Activated T-cell treated with anti-CD3 and anti-CD28 coated beads, Interleukin-2, amount 50 U/mL, for 72 hours (primary cell): ENCODE results near the gene HES5. TPM values are rescaled to one million over a fixed set of nuclear protein-coding genes. Genes with fewer than 3 reads are reported as not detected.

Source experiments
- ATAC-seq, 2 donors: fragments of 150-1000 bp; cut with Tn5 transposase; replicated peaks in 1 of 2; 2 replicates each; pipeline ENCODE4 v1.10.0; 2021; ENCODE audit warnings: moderate library complexity in 2 of 2, mild to moderate bottlenecking in 1 of 2
- DNase-seq, 2 donors: peaks; one replicate each; pipeline ENCODE4 v3.0.0; 2021 to 2022; ENCODE audit warnings: mixed read lengths in 1 of 2
- H3K27ac Mint-ChIP-seq: one replicate; pipeline ENCODE4 v1.8.0; 2022; ENCODE audit warnings: mild to moderate bottlenecking, moderate library complexity, mixed read lengths
- H3K27me3 Mint-ChIP-seq: one replicate; pipeline ENCODE4 v1.8.0; 2022; ENCODE audit warnings: low read depth, mixed read lengths
- H3K36me3 Mint-ChIP-seq, 2 donors: one replicate each; pipeline ENCODE4 v1.8.0; 2022; ENCODE audit warnings: mixed read lengths in 2 of 2, mild to moderate bottlenecking in 1 of 2; ENCODE audit not compliant: insufficient read depth in 2 of 2
- H3K4me1 Mint-ChIP-seq: one replicate; pipeline ENCODE4 v1.8.0; 2022; ENCODE audit warnings: low read depth, mixed read lengths
- H3K4me3 Mint-ChIP-seq, 2 donors: one replicate each; pipeline ENCODE4 v1.8.0; 2022; ENCODE audit warnings: mild to moderate bottlenecking in 2 of 2, mixed read lengths in 2 of 2, moderate library complexity in 2 of 2
- H3K9me3 Mint-ChIP-seq, 2 donors: one replicate each; pipeline ENCODE4 v1.8.0; 2022; ENCODE audit warnings: mixed read lengths in 2 of 2
- total RNA-seq, 2 donors: library from RNA; stranded (reverse); gene quantifications; one replicate each; pipeline ENCODE4 v1.2.3, GENCODE V29; 2022

HES5 gene
- total RNA-seq, 2 donors from 2014 or later = 0.49 TPM; not detected in 1

- ATAC-seq (no peak), DNase-seq (no peak)
- no peak overlapping the region for H3K4me3 Mint-ChIP-seq
- H3K4me1 Mint-ChIP-seq = no peaks in the 10 kb centered on the region
- H3K27ac Mint-ChIP-seq = no peak overlapping the region
- H3K27me3 Mint-ChIP-seq = no peaks in the 10 kb centered on the region
- no peaks in the 10 kb centered on the region for H3K9me3 Mint-ChIP-seq
- no peaks in the 10 kb centered on the region for H3K36me3 Mint-ChIP-seq
Observed at GRCh38 chr1:2508180-2508579, 21.9 kb downstream of the HES5 start.

GRCh38 chr1:2507744-2508155 is 22.3 kb downstream of the HES5 start:
- Mint-ChIP-seq H3K4me3 (no peak overlapping the region), H3K36me3 (no peaks in the 10 kb centered on the region), H3K27me3 (no peaks in the 10 kb centered on the region), H3K4me1 (no peaks in the 10 kb centered on the region), H3K9me3 (no peaks in the 10 kb centered on the region), H3K27ac (no peak overlapping the region)
- DNase-seq = no peak
- ATAC-seq = no peak

GRCh38 chr1:2506901-2507565 is 23.0 kb downstream of the HES5 start:
- ATAC-seq = no peak
- no peak overlapping the region for H3K4me3 Mint-ChIP-seq
- H3K27me3 Mint-ChIP-seq = no peaks in the 10 kb centered on the region
- H3K27ac Mint-ChIP-seq = no peak overlapping the region
- no peaks in the 10 kb centered on the region for H3K9me3 Mint-ChIP-seq
- no peak for DNase-seq
- H3K36me3 Mint-ChIP-seq = no peaks in the 10 kb centered on the region
- no peaks in the 10 kb centered on the region for H3K4me1 Mint-ChIP-seq

GRCh38 chr1:2506007-2506860 is 23.8 kb downstream of the HES5 start:
- DNase-seq = no peak
- H3K4me3 Mint-ChIP-seq = no peak overlapping the region
- H3K4me1 Mint-ChIP-seq = no peaks in the 10 kb centered on the region
- no peak for ATAC-seq
- no peaks in the 10 kb centered on the region for H3K36me3 Mint-ChIP-seq
- no peaks in the 10 kb centered on the region for H3K27me3 Mint-ChIP-seq
- no peaks in the 10 kb centered on the region for H3K9me3 Mint-ChIP-seq
- no peak overlapping the region for H3K27ac Mint-ChIP-seq

- H3K4me1 Mint-ChIP-seq = peaks cover under 1% of the 10 kb centered on the region
- no peaks in the 10 kb centered on the region for H3K27me3 Mint-ChIP-seq
- no peaks in the 10 kb centered on the region for H3K36me3 Mint-ChIP-seq
- H3K4me3 Mint-ChIP-seq = no peak overlapping the region
- no peaks in the 10 kb centered on the region for H3K9me3 Mint-ChIP-seq
- DNase-seq (no peak), ATAC-seq (no peak)
- no peak overlapping the region for H3K27ac Mint-ChIP-seq
Observed at GRCh38 chr1:2505461-2505994, 24.5 kb downstream of the HES5 start.

- Mint-ChIP-seq H3K4me1 (peaks cover 7% of the 10 kb centered on the region), H3K27ac (no peak overlapping the region), H3K4me3 (no peak overlapping the region), H3K36me3 (no peaks in the 10 kb centered on the region), H3K27me3 (no peaks in the 10 kb centered on the region), H3K9me3 (no peaks in the 10 kb centered on the region)
- no peak for ATAC-seq
- no peak for DNase-seq
Observed at GRCh38 chr1:2504949-2505272, 25.2 kb downstream of the HES5 start.

- peaks cover 9% of the 10 kb centered on the region for H3K4me1 Mint-ChIP-seq
- no peak for DNase-seq
- no peak overlapping the region for H3K4me3 Mint-ChIP-seq
- no peaks in the 10 kb centered on the region for H3K36me3 Mint-ChIP-seq
- H3K27ac Mint-ChIP-seq = no peak overlapping the region
- no peaks in the 10 kb centered on the region for H3K27me3 Mint-ChIP-seq
- ATAC-seq = no peak
- H3K9me3 Mint-ChIP-seq = no peaks in the 10 kb centered on the region
Observed at GRCh38 chr1:2504225-2504948, 25.7 kb downstream of the HES5 start.

GRCh38 chr1:2503554-2504224 is 26.4 kb downstream of the HES5 start:
- H3K4me3 Mint-ChIP-seq = no peak overlapping the region
- ATAC-seq = no peak
- peaks cover 9% of the 10 kb centered on the region for H3K4me1 Mint-ChIP-seq
- no peaks in the 10 kb centered on the region for H3K9me3 Mint-ChIP-seq
- DNase-seq = no peak
- no peak overlapping the region for H3K27ac Mint-ChIP-seq
- no peaks in the 10 kb centered on the region for H3K36me3 Mint-ChIP-seq
- H3K27me3 Mint-ChIP-seq = no peaks in the 10 kb centered on the region

GRCh38 chr1:2502661-2503553 is 27.2 kb downstream of the HES5 start:
- peaks cover 9% of the 10 kb centered on the region for H3K4me1 Mint-ChIP-seq
- no peak overlapping the region for H3K4me3 Mint-ChIP-seq
- DNase-seq = no peak
- H3K27me3 Mint-ChIP-seq = no peaks in the 10 kb centered on the region
- H3K27ac Mint-ChIP-seq = no peak overlapping the region
- no peaks in the 10 kb centered on the region for H3K36me3 Mint-ChIP-seq
- no peak for ATAC-seq
- H3K9me3 Mint-ChIP-seq = no peaks in the 10 kb centered on the region

- peaks cover 9% of the 10 kb centered on the region for H3K4me1 Mint-ChIP-seq
- H3K9me3 Mint-ChIP-seq = no peaks in the 10 kb centered on the region
- H3K27me3 Mint-ChIP-seq = no peaks in the 10 kb centered on the region
- H3K4me3 Mint-ChIP-seq = no peak overlapping the region
- no peak overlapping the region for H3K27ac Mint-ChIP-seq
- no peaks in the 10 kb centered on the region for H3K36me3 Mint-ChIP-seq
- no peak for DNase-seq
- ATAC-seq = no peak
Observed at GRCh38 chr1:2502210-2502609, 27.9 kb downstream of the HES5 start.

- Mint-ChIP-seq H3K36me3 (no peaks in the 10 kb centered on the region), H3K4me1 (peaks cover 9% of the 10 kb centered on the region), H3K27ac (no peak overlapping the region), H3K4me3 (no peak overlapping the region), H3K9me3 (no peaks in the 10 kb centered on the region), H3K27me3 (no peaks in the 10 kb centered on the region)
- DNase-seq (no peak), ATAC-seq (peak in 1 of 2 donors; percentile 2)
Observed at GRCh38 chr1:2501820-2502119, 28.3 kb downstream of the HES5 start.

GRCh38 chr1:2501041-2501819 is 28.8 kb downstream of the HES5 start:
- DNase-seq = no peak
- Mint-ChIP-seq H3K27ac (no peak overlapping the region), H3K9me3 (no peaks in the 10 kb centered on the region), H3K36me3 (no peaks in the 10 kb centered on the region), H3K4me1 (peaks cover 9% of the 10 kb centered on the region), H3K27me3 (no peaks in the 10 kb centered on the region), H3K4me3 (no peak overlapping the region)
- no peak for ATAC-seq
